SK-MEL-5 (cell line): Measurements from ENCODE around the gene CAPZA2. TPM values are rescaled to one million over a fixed set of nuclear protein-coding genes. Genes with fewer than 3 reads are reported as not detected.
A peak's percentile ranks its signal among the peaks of the same experiment; 100 is the strongest.
"Not testable (repeated sequence)": the region's sequence is repeated elsewhere in the genome, so short reads cannot be mapped to it uniquely, and the experiment has no call there.

Experiments used
- DNase-seq: peaks from one replicate; pipeline ENCODE4 v3.0.0-alpha.2; 2016; ENCODE audit warnings: low read depth, low spot score
- in situ Hi-C: cut with HindIII; loops from 2 replicates; pipeline ENCODE4 v1.10.0; 2016; ENCODE audit warnings: low sequenced_read_pairs, high pct_unique_total_duplicates, low pct_unique_long_range_greater_than_20kb
- polyA plus RNA-seq, 2 experiments: library from polyadenylated mRNA; depleted of rRNA; stranded (reverse); fragments of >200 nt; gene quantifications; 2 replicates each; pipeline ENCODE4 v1.2.3, GENCODE V29; 2015
- total RNA-seq: library from RNA; depleted of rRNA; stranded (reverse); fragments of >200 nt; shearing (Covaris generic); gene quantifications from 2 replicates; pipeline ENCODE4 v1.2.3, GENCODE V29; 2014; rRNA removed

CAPZA2 gene
- total RNA-seq = 240 and 252 TPM in 2 replicates
- polyA plus RNA-seq (2015; cell fraction: cytosol; rRNA removed) = 93.9 and 118 TPM in 2 replicates
- 55.8 and 75.5 TPM in 2 replicates for polyA plus RNA-seq (2015; cell fraction: nucleus; rRNA removed)

GRCh38 chr7:116862234-116862950, at the start of gene CAPZA2:
Gene CAPZA2, plus strand, starts transcription at chr7:116862587. Its CDS starts 25 bp downstream, at chr7:116862612.
- DNase-seq = peak; percentile 93
- in situ Hi-C loops = loop anchor here (5.0 kb wide), 1 partner anchor 35 kb away; no protein-coding TSS in a partner anchor

GRCh38 chr7:116812860-116813259, 49.5 kb upstream of the CAPZA2 start:
- DNase-seq = no peak
- in situ Hi-C loops = no loop called here

- DNase-seq, in situ Hi-C loops: not testable (repeated sequence)
Measured at GRCh38 chr7:116813371-116813770, 49.0 kb upstream of the CAPZA2 start.

GRCh38 chr7:116815041-116815440, 47.3 kb upstream of the CAPZA2 start:
- no peak for DNase-seq
- in situ Hi-C loops = no loop called here

GRCh38 chr7:116820149-116820548, 42.2 kb upstream of the CAPZA2 start:
- in situ Hi-C loops = no loop called here
- DNase-seq = no peak

- in situ Hi-C loops = not testable (repeated sequence)
Measured at GRCh38 chr7:116821647-116822046, 40.7 kb upstream of the CAPZA2 start.

GRCh38 chr7:116824449-116824848, 37.9 kb upstream of the CAPZA2 start:
- DNase-seq = no peak
- in situ Hi-C loops = no loop called here

More at GRCh38 chr7:116821647-116822046, 40.7 kb upstream of the CAPZA2 start:
- not testable (repeated sequence) for DNase-seq

- in situ Hi-C loops = no loop called here
- DNase-seq = no peak
Measured at GRCh38 chr7:116828281-116828680, 34.1 kb upstream of the CAPZA2 start.

- DNase-seq = no peak
- in situ Hi-C loops = no loop called here
Measured at GRCh38 chr7:116829041-116829440, 33.3 kb upstream of the CAPZA2 start.

- in situ Hi-C loops = no loop called here
- DNase-seq = no peak
Measured at GRCh38 chr7:116829493-116829892, 32.9 kb upstream of the CAPZA2 start.

GRCh38 chr7:116832692-116833091, 29.7 kb upstream of the CAPZA2 start:
- in situ Hi-C loops = no loop called here

GRCh38 chr7:116834815-116835504, 27.4 kb upstream of the CAPZA2 start:
- DNase-seq = peak; percentile 19

More at GRCh38 chr7:116832692-116833091, 29.7 kb upstream of the CAPZA2 start:
- DNase-seq = no peak

GRCh38 chr7:116836048-116836447, 26.3 kb upstream of the CAPZA2 start:
- in situ Hi-C loops = no loop called here

More at GRCh38 chr7:116834815-116835504, 27.4 kb upstream of the CAPZA2 start:
- in situ Hi-C loops = no loop called here

GRCh38 chr7:116836911-116837310, 25.5 kb upstream of the CAPZA2 start:
- in situ Hi-C loops = no loop called here
- DNase-seq = no peak

More at GRCh38 chr7:116836048-116836447, 26.3 kb upstream of the CAPZA2 start:
- no peak for DNase-seq

- in situ Hi-C loops = no loop called here
- no peak for DNase-seq
Measured at GRCh38 chr7:116837586-116837985, 24.8 kb upstream of the CAPZA2 start.

GRCh38 chr7:116840256-116840655, 22.1 kb upstream of the CAPZA2 start:
- DNase-seq = no peak
- in situ Hi-C loops = no loop called here

GRCh38 chr7:116842371-116842770, 20.0 kb upstream of the CAPZA2 start:
- in situ Hi-C loops = no loop called here
- DNase-seq = no peak

GRCh38 chr7:116843378-116843777, 19.0 kb upstream of the CAPZA2 start:
- DNase-seq = no peak
- in situ Hi-C loops = no loop called here
